Activated CD8-positive, alpha-beta memory T cell treated with anti-CD3 and anti-CD28 coated beads, Interleukin-2, amount 10 ng/mL, durations not matched to agents 7 days and 5 days (primary cell): ENCODE measurements around the gene GALK2. TPM values are rescaled to one million over a fixed set of nuclear protein-coding genes. Genes with fewer than 3 reads are reported as not detected.

ENCODE experiments used
- ATAC-seq: fragments of 150-1000 bp; cut with Tn5 transposase; one replicate; pipeline ENCODE4 v1.10.0; 2021; ENCODE audit warnings: moderate library complexity
- CTCF ChIA-PET: fragments of 350-600 bp; sonication (Branson Sonifier 250); formaldehyde crosslinking; loops from one replicate; lab custom pipeline; 2021; ENCODE audit warnings: antibody characterized with exemption; lab: Charles Lee
- DNase-seq: peaks from one replicate; pipeline ENCODE4 v3.0.0-alpha.2; 2020
- H3K27ac Mint-ChIP-seq: one replicate; pipeline ENCODE4 v1.8.0; 2021; ENCODE audit warnings: mild to moderate bottlenecking, mixed read lengths
- H3K27me3 Mint-ChIP-seq: one replicate; pipeline ENCODE4 v1.8.0; 2021; ENCODE audit warnings: mixed read lengths
- H3K36me3 Mint-ChIP-seq: one replicate; pipeline ENCODE4 v1.8.0; 2021; ENCODE audit warnings: mild to moderate bottlenecking, mixed read lengths
- H3K4me1 Mint-ChIP-seq: one replicate; pipeline ENCODE4 v1.8.0; 2021; ENCODE audit warnings: mixed read lengths
- H3K4me3 Mint-ChIP-seq: one replicate; pipeline ENCODE4 v1.8.0; 2021; ENCODE audit warnings: mild to moderate bottlenecking, moderate library complexity, mixed read lengths
- H3K9me3 Mint-ChIP-seq: one replicate; pipeline ENCODE4 v1.8.0; 2022; ENCODE audit warnings: low read depth, mixed read lengths
- microRNA-seq: library from miRNA; unstranded; fragments of <30 nt; microRNA quantifications from one replicate; pipeline ENCODE4 v1.2.0, GENCODE V29; 2022
- total RNA-seq, 2 experiments: library from RNA; stranded (reverse); gene quantifications; one replicate each; pipeline ENCODE4 v1.2.3, GENCODE V29; 2021

Gene GALK2
- total RNA-seq, 2 experiments from 2014 or later: 27.0 to 30.9 TPM

- H3K27ac Mint-ChIP-seq: no peak overlapping the region
- no peaks in the 10 kb centered on the region for H3K36me3 Mint-ChIP-seq
- H3K4me1 Mint-ChIP-seq: no peaks in the 10 kb centered on the region
- DNase-seq (no peak), ATAC-seq (no peak)
- peaks cover 5% of the 10 kb centered on the region for H3K27me3 Mint-ChIP-seq
- no peaks in the 10 kb centered on the region for H3K9me3 Mint-ChIP-seq
- H3K4me3 Mint-ChIP-seq: no peak overlapping the region
- CTCF ChIA-PET: no interaction called here
These were observed 202.3 kb downstream of the GALK2 start for GRCh38 chr15:49372366-49372765.

- ATAC-seq (no peak), DNase-seq (no peak)
- Mint-ChIP-seq H3K4me3 (no peak overlapping the region), H3K9me3 (no peaks in the 10 kb centered on the region), H3K36me3 (no peaks in the 10 kb centered on the region), H3K27me3 (peaks cover 5% of the 10 kb centered on the region), H3K27ac (no peak overlapping the region), H3K4me1 (no peaks in the 10 kb centered on the region)
- CTCF ChIA-PET: interaction anchor here (0.6 kb wide), 1 partner anchor 14 kb away, joined by 3 read pairs; no protein-coding TSS in a partner anchor
These were observed 209.9 kb downstream of the GALK2 start for GRCh38 chr15:49379996-49380395.

GRCh38 chr15:49380912-49381311, 210.9 kb downstream of the GALK2 start:
- H3K4me1 Mint-ChIP-seq: no peaks in the 10 kb centered on the region

More at GRCh38 chr15:49380912-49381311, 210.9 kb downstream of the GALK2 start:
- H3K27ac Mint-ChIP-seq: no peak overlapping the region
- H3K9me3 Mint-ChIP-seq: no peaks in the 10 kb centered on the region
- CTCF ChIA-PET: no interaction called here
- H3K4me3 Mint-ChIP-seq: no peak overlapping the region
- H3K36me3 Mint-ChIP-seq: no peaks in the 10 kb centered on the region
- DNase-seq (no peak), ATAC-seq (no peak)
- H3K27me3 Mint-ChIP-seq: peaks cover 9% of the 10 kb centered on the region

Small RNA genes lying within 50 kb of the gene (microRNA-seq; reads per million reads assigned to microRNA genes)
- 1.3 reads per million for gene MIR4716

Other genes with a start within 250 kb of the GALK2 start
- gene SHC4, start 206.3 kb upstream of the GALK2 start, total RNA-seq: 1 to 10 TPM; 3.0 to 9.8 TPM
- 10 to 100 TPM; 29.3 to 32.3 TPM for gene SECISBP2L, start 123.8 kb upstream of the GALK2 start, total RNA-seq
- 10 to 100 TPM; 53.3 to 68.9 TPM for gene COPS2, start 14.6 kb upstream of the GALK2 start, total RNA-seq